ENCODE measurements around the gene GAMT. TPM values are rescaled to one million over a fixed set of nuclear protein-coding genes. Genes with fewer than 3 reads are reported as not detected.

The GAMT gene
- total RNA-seq, 3 donors from 2014 or later, result 1.6 to 7.0 (median 2.1) TPM

GRCh38 chr19:1431759-1432506, 30.6 kb upstream of the GAMT start:
- no peak for ATAC-seq
- Histone ChIP-seq H3K4me1 (ENCODE audit: low read depth) (no peaks in the 10 kb centered on the region), H3K9me3 (no peaks in the 10 kb centered on the region), H3K36me3 (ENCODE audit: low read depth) (peaks cover 8% of the 10 kb centered on the region), H3K4me3 (no peak overlapping the region)
- DNase-seq, result peak in 1 of 3 donors; percentile 47
- intact Hi-C loops (cut with DNase I, micrococcal nuclease), result no loop called here
- TF ChIP-seq, protein P1, sequence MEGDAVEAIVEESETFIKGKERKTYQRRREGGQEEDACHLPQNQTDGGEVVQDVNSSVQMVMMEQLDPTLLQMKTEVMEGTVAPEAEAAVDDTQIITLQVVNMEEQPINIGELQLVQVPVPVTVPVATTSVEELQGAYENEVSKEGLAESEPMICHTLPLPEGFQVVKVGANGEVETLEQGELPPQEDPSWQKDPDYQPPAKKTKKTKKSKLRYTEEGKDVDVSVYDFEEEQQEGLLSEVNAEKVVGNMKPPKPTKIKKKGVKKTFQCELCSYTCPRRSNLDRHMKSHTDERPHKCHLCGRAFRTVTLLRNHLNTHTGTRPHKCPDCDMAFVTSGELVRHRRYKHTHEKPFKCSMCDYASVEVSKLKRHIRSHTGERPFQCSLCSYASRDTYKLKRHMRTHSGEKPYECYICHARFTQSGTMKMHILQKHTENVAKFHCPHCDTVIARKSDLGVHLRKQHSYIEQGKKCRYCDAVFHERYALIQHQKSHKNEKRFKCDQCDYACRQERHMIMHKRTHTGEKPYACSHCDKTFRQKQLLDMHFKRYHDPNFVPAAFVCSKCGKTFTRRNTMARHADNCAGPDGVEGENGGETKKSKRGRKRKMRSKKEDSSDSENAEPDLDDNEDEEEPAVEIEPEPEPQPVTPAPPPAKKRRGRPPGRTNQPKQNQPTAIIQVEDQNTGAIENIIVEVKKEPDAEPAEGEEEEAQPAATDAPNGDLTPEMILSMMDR (IDR thresholded peaks at IDR 0.05), result no peak

DNA sequence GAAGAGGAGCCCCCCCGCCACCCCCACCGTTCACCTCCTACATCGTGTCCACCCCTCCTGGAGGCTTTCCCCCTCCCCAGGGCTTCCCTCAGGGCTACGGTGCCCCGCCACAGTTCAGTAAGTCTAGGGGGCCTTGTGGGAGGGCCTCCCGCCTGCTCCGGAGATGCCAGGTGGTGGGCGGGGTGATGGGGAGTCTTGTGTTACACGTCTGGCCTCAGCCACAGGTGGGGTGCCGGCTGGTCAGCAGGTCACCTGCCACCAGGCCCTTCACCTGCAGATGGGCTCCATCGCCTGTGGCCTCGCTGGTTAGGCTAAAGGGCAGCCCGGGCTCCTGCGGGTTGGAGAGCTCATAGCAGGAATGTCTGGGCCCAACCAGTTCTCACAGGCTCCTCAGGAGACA, 28.9 kb upstream of the GAMT start:
- peak in 1 of 3 donors; percentile 51 for DNase-seq
- no peak overlapping the region for H3K4me3 ChIP-seq
- peak; percentile 3 for ATAC-seq
- intact Hi-C loops (cut with DNase I, micrococcal nuclease), result no loop called here
- H3K36me3 ChIP-seq (ENCODE audit: low read depth), result peaks cover 8% of the 10 kb centered on the region
- no peaks in the 10 kb centered on the region for H3K9me3 ChIP-seq
- no peaks in the 10 kb centered on the region for H3K4me1 ChIP-seq (ENCODE audit: low read depth)
- TF ChIP-seq, protein P1 (IDR thresholded peaks at IDR 0.05), result no peak

GRCh38 chr19:1429750-1430149, 28.4 kb upstream of the GAMT start:
- peaks cover 8% of the 10 kb centered on the region for H3K36me3 ChIP-seq (ENCODE audit: low read depth)
- intact Hi-C loops (cut with DNase I, micrococcal nuclease), result no loop called here
- ATAC-seq (peak; percentile 83), DNase-seq (peak in 2 of 3 donors; percentile 53 to 64)
- no peaks in the 10 kb centered on the region for H3K9me3 ChIP-seq
- no peak overlapping the region for H3K4me3 ChIP-seq
- no peaks in the 10 kb centered on the region for H3K4me1 ChIP-seq (ENCODE audit: low read depth)
- TF ChIP-seq, protein P1 (IDR thresholded peaks at IDR 0.05), result no peak

DNA sequence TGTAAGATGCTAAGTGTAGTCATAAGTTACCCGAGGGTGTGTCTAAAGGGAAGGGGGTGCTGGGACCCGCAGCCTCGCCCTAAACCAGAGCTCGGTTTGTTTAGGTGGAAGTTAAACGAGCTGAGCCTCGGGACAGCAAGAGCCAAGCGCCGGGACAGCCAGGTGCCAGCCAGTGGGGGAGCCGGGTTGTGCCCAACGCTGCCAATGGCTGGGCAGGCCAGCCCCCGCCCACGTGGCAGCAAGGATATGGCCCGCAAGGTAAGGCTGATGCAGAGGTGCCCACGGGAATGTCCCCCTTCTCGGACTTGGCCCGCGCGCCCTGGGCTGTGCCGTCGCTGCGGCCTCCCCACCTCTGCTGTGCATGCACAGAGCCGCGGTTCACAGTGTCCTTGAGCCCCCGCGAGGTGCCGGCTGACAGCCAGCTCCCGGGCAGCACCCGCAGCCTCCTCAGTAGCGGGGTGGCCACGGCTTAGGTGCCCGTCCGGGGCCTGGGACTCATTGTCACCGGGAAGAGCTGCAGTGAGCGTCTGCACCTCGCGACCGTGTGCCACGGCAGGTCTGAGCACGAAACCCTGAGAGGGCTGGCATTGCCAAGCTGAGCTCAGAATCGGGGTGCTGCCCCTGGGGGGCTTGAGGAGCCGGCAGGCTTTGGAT, 27.5 kb upstream of the GAMT start:
- H3K4me1 ChIP-seq (ENCODE audit: low read depth), result no peaks in the 10 kb centered on the region
- intact Hi-C loops (cut with DNase I, micrococcal nuclease), result no loop called here
- ATAC-seq (no peak), DNase-seq (peak in 1 of 3 donors; percentile 53)
- no peak overlapping the region for H3K4me3 ChIP-seq
- no peaks in the 10 kb centered on the region for H3K9me3 ChIP-seq
- TF ChIP-seq, protein P1 (IDR thresholded peaks at IDR 0.05), result no peak
- H3K36me3 ChIP-seq (ENCODE audit: low read depth), result peaks cover 8% of the 10 kb centered on the region

GRCh38 chr19:1427221-1427920, 26.0 kb upstream of the GAMT start:
- no peak for ATAC-seq
- DNase-seq, result no peak
- TF ChIP-seq, protein P1 (IDR thresholded peaks at IDR 0.05), result no peak
- H3K4me3 ChIP-seq, result no peak overlapping the region
- intact Hi-C loops (cut with DNase I, micrococcal nuclease), result no loop called here
- no peaks in the 10 kb centered on the region for H3K4me1 ChIP-seq (ENCODE audit: low read depth)
- H3K36me3 ChIP-seq (ENCODE audit: low read depth), result peaks cover 11% of the 10 kb centered on the region
- H3K9me3 ChIP-seq, result no peaks in the 10 kb centered on the region

Data from mucosa of descending colon (tissue), 3 donors.